Calu3 (cell line): ENCODE results near the gene COL24A1. TPM values are rescaled to one million over a fixed set of nuclear protein-coding genes. Genes with fewer than 3 reads are reported as not detected.
A peak's percentile ranks its signal among the peaks of the same experiment; 100 is the strongest.

Experiments
- BruUV-seq: library from RNA; stranded (reverse); fragments of 400-500 nt; replicated peaks from 2 replicates; lab custom pipeline; 2021; lab: Mats Ljungman, UMichigan
- CTCF ChIA-PET: fragments of 300-600 bp; sonication (Branson Sonifier 250); formaldehyde crosslinking; loops from one replicate; lab custom pipeline; 2022; ENCODE audit warnings: antibody characterized with exemption; lab: Charles Lee
- DNase-seq: peaks from one replicate; pipeline ENCODE4 v3.0.0; 2022
- H3K27ac Mint-ChIP-seq: one replicate; pipeline ENCODE4 v1.8.0; 2022; ENCODE audit warnings: mixed read lengths; ENCODE audit not compliant: unreplicated experiment
- H3K27me3 Mint-ChIP-seq: one replicate; pipeline ENCODE4 v1.8.0; 2022; ENCODE audit warnings: mixed read lengths; ENCODE audit not compliant: unreplicated experiment
- H3K36me3 Mint-ChIP-seq: one replicate; pipeline ENCODE4 v1.8.0; 2022; ENCODE audit warnings: mild to moderate bottlenecking, moderate library complexity, mixed read lengths; ENCODE audit not compliant: insufficient read depth, unreplicated experiment
- H3K4me1 Mint-ChIP-seq: one replicate; pipeline ENCODE4 v1.8.0; 2022; ENCODE audit warnings: mild to moderate bottlenecking, low read depth, mixed read lengths; ENCODE audit not compliant: unreplicated experiment
- H3K4me3 Mint-ChIP-seq: one replicate; pipeline ENCODE4 v1.8.0; 2022; ENCODE audit warnings: mild to moderate bottlenecking, low read depth, moderate library complexity, mixed read lengths; ENCODE audit not compliant: unreplicated experiment
- H3K9me3 Mint-ChIP-seq: one replicate; pipeline ENCODE4 v1.8.0; 2022; ENCODE audit warnings: low read depth, mixed read lengths; ENCODE audit not compliant: unreplicated experiment
- CTCF ChIP-seq: fragments of 200-600 bp; IDR thresholded peaks from one replicate; pipeline ENCODE4 v1.8.0; 2022; ENCODE audit warnings: antibody characterized with exemption; ENCODE audit not compliant: unreplicated experiment
- intact Hi-C: fragments of 100-400 bp; cut with micrococcal nuclease; formaldehyde crosslinking; loops from one replicate; pipeline ENCODE4 v1.10.0; 2022; ENCODE audit not compliant: unreplicated experiment
- total RNA-seq: library from RNA; stranded (reverse); gene quantifications from 2 replicates; pipeline ENCODE4 v1.2.3, GENCODE V29; 2022

Gene COL24A1
- total RNA-seq, 1 experiment from 2014 or later = not detected

GRCh38 chr1:86018283-86018923, 138.2 kb downstream of the COL24A1 start:
- Mint-ChIP-seq H3K27ac (no peak overlapping the region), H3K9me3 (no peaks in the 10 kb centered on the region), H3K4me1 (no peaks in the 10 kb centered on the region), H3K4me3 (no peak overlapping the region), H3K27me3 (no peaks in the 10 kb centered on the region), H3K36me3 (no peaks in the 10 kb centered on the region)
- BruUV-seq = no TSS peak
- TF ChIP-seq CTCF = peak; percentile 64
- intact Hi-C loops = loop anchor here (2.0 to 5.0 kb wide), 3 partner anchors 124 to 711 kb away; partner anchors contain the start of gene ZNHIT6
- DNase-seq = peak; percentile 35
- CTCF ChIA-PET = interaction anchor here (0.5 to 1.0 kb wide), 2 partner anchors 310 to 560 kb away, joined by 3 to 5 read pairs; partner anchors contain the start of gene ZNHIT6

GRCh38 chr1:86016076-86016759, 140.4 kb downstream of the COL24A1 start:
- H3K27me3 Mint-ChIP-seq = no peaks in the 10 kb centered on the region
- BruUV-seq = no TSS peak
- H3K36me3 Mint-ChIP-seq = no peaks in the 10 kb centered on the region
- no peak overlapping the region for H3K27ac Mint-ChIP-seq
- TF ChIP-seq CTCF = no peak
- H3K4me3 Mint-ChIP-seq = no peak overlapping the region
- intact Hi-C loops = loop anchor here (5.0 kb wide), 1 partner anchor 709 kb away; no protein-coding TSS in a partner anchor
- CTCF ChIA-PET = no interaction called here
- no peaks in the 10 kb centered on the region for H3K4me1 Mint-ChIP-seq
- no peak for DNase-seq
- H3K9me3 Mint-ChIP-seq = no peaks in the 10 kb centered on the region

- Mint-ChIP-seq H3K4me3 (no peak overlapping the region), H3K36me3 (no peaks in the 10 kb centered on the region), H3K9me3 (no peaks in the 10 kb centered on the region), H3K27me3 (no peaks in the 10 kb centered on the region), H3K27ac (no peak overlapping the region), H3K4me1 (no peaks in the 10 kb centered on the region)
- intact Hi-C loops = loop anchor here (5.0 kb wide), 1 partner anchor 708 kb away; no protein-coding TSS in a partner anchor
- BruUV-seq = no TSS peak
- CTCF ChIA-PET = no interaction called here
- TF ChIP-seq CTCF = no peak
- DNase-seq = no peak
Observed at GRCh38 chr1:86015375-86015774, 141.2 kb downstream of the COL24A1 start.

GRCh38 chr1:86000601-86001000, 156.0 kb downstream of the COL24A1 start:
- CTCF ChIA-PET = no interaction called here
- intact Hi-C loops = no loop called here
- BruUV-seq = no TSS peak

More at GRCh38 chr1:86000601-86001000, 156.0 kb downstream of the COL24A1 start:
- no peak for DNase-seq
- Mint-ChIP-seq H3K4me1 (no peaks in the 10 kb centered on the region), H3K36me3 (no peaks in the 10 kb centered on the region), H3K27ac (no peak overlapping the region), H3K27me3 (peaks cover 27% of the 10 kb centered on the region), H3K9me3 (peaks cover 9% of the 10 kb centered on the region), H3K4me3 (no peak overlapping the region)
- no peak for TF ChIP-seq CTCF
